K562 (cell line): ENCODE measurements around the gene PRKAR2B. TPM values are rescaled to one million over a fixed set of nuclear protein-coding genes. Genes with fewer than 3 reads are reported as not detected.

Experiments used
- CTCFL ChIP-seq: IDR thresholded peaks from 2 replicates; pipeline ENCODE4 v1.6.1; 2011; ENCODE audit warnings: borderline replicate concordance, low read depth, mild to moderate bottlenecking, moderate library complexity, low read length; ENCODE audit not compliant: insufficient read depth, poor library complexity, severe bottlenecking
- DLX4 ChIP-seq: fragments of 250-450 bp; sonication (Bioruptor Pico); IDR thresholded peaks from 2 replicates; pipeline ENCODE4 v1.6.1; 2021; ENCODE audit warnings: mild to moderate bottlenecking
- ID3 ChIP-seq, 2 experiments: fragments of 250-450 bp in 1 of 2; fragments of 450-650 bp in 1 of 2; sonication (Bioruptor Pico) in 1 of 2; IDR thresholded peaks; 2 replicates each; pipeline versions ENCODE4 v1.6.1 to v1.8.0; 2016 to 2021; ENCODE audit warnings: mild to moderate bottlenecking in 2 of 2, moderate library complexity in 2 of 2, missing compliant biosample characterization in 1 of 2, missing genetic modification characterization in 1 of 2
- MCM2 ChIP-seq: fragments of 450-650 bp; IDR thresholded peaks from 2 replicates; pipeline ENCODE4 v1.6.1; 2017; ENCODE audit warnings: low read depth, mild to moderate bottlenecking
- RBM22 ChIP-seq: fragments of 200-400 bp; formaldehyde crosslinking; IDR thresholded peaks from 2 replicates; pipeline ENCODE4 v1.6.1; 2018; ENCODE audit warnings: low read length, low read depth; ENCODE audit not compliant: poor library complexity, severe bottlenecking
- ZNF23 ChIP-seq: fragments of 250-450 bp; sonication (Bioruptor Pico); IDR thresholded peaks from 2 replicates; pipeline ENCODE4 v1.4.0; 2020; ENCODE audit warnings: mild to moderate bottlenecking
- polyA plus RNA-seq, 8 experiments: library from polyadenylated mRNA; depleted of rRNA in 4 of 8; stranded (reverse) in 5 of 8; unstranded in 3 of 8; fragments of >200 nt; fragmentation: Nextera tagmentation in 2 of 8; fragmentation: Illumina TruSeq in 1 of 8; extraction: Ambion mirVana in 2 of 8; extraction: Trizol in 1 of 8; gene quantifications; 2 replicates each; pipeline versions ENCODE4 v1.2.1 to v1.2.3, GENCODE V29; 2011 to 2014; ENCODE audit warnings: inconsistent platforms in 1 of 8, missing spikeins in 1 of 8
- total RNA-seq, 7 experiments: library from RNA; depleted of rRNA in 6 of 7; stranded (reverse); fragments of >200 nt in 6 of 7; fragmentation: Illumina TruSeq in 2 of 7; extraction: Trizol in 2 of 7; gene quantifications; 2 replicates each; pipeline versions ENCODE4 v1.2.1 to v1.2.3, GENCODE V29; 2011 to 2021; ENCODE audit warnings: low replicate concordance in 1 of 7

PRKAR2B gene
- total and polyA plus RNA-seq, 9 of the 15 experiments (the other 6 are each of a cell fraction or from before 2014, with no cell fraction given): 59.0 to 173 (median 129) TPM

- TF ChIP-seq DLX4 (CRISPR knock-in tag) (no peak), ID3 (CRISPR knock-in tag; IDR thresholded peaks at IDR 0.05) (no peak), ID3 (tag; IDR thresholded peaks at IDR 0.05) (no peak), MCM2 (no peak), ZNF23 (CRISPR knock-in tag) (no peak), CTCFL (no peak), RBM22 (peak; percentile 82)
Observed at GRCh38 chr7:107194052-107194451, 149.5 kb downstream of the PRKAR2B start (continued).
